GM12873 (cell line): Measurements from ENCODE around the gene SORBS2.

Experiments used
- TF ChIP-seq, protein P1 (sequence below): IDR thresholded peaks from 2 replicates; pipeline ENCODE4 v1.5.1; 2012; ENCODE audit warnings: low read depth, mild to moderate bottlenecking, moderate library complexity, low read length, control low read depth; ENCODE audit not compliant: insufficient read depth; ENCODE audit errors: missing control alignments

The SORBS2 gene

DNA sequence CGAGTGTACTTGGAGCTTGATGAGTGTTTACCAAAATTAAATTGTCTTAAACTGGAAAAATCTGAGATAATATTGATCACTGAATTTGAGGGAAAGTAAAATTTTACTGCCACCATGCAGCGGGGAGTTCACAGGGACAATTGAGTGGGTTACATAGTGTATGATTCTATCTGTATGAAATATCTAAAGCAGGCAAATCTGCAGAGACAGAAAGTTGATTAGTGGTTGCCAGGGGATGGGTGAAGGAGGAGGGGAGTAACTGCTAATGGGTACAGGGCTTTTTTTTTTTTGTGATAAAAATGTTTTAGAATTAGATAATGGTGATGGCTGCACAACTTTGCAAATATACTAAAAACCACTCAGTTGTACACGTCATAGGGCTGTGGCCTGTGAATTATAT, 241.3 kb downstream of the SORBS2 start:
- TF ChIP-seq, protein P1, sequence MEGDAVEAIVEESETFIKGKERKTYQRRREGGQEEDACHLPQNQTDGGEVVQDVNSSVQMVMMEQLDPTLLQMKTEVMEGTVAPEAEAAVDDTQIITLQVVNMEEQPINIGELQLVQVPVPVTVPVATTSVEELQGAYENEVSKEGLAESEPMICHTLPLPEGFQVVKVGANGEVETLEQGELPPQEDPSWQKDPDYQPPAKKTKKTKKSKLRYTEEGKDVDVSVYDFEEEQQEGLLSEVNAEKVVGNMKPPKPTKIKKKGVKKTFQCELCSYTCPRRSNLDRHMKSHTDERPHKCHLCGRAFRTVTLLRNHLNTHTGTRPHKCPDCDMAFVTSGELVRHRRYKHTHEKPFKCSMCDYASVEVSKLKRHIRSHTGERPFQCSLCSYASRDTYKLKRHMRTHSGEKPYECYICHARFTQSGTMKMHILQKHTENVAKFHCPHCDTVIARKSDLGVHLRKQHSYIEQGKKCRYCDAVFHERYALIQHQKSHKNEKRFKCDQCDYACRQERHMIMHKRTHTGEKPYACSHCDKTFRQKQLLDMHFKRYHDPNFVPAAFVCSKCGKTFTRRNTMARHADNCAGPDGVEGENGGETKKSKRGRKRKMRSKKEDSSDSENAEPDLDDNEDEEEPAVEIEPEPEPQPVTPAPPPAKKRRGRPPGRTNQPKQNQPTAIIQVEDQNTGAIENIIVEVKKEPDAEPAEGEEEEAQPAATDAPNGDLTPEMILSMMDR: no peak

DNA sequence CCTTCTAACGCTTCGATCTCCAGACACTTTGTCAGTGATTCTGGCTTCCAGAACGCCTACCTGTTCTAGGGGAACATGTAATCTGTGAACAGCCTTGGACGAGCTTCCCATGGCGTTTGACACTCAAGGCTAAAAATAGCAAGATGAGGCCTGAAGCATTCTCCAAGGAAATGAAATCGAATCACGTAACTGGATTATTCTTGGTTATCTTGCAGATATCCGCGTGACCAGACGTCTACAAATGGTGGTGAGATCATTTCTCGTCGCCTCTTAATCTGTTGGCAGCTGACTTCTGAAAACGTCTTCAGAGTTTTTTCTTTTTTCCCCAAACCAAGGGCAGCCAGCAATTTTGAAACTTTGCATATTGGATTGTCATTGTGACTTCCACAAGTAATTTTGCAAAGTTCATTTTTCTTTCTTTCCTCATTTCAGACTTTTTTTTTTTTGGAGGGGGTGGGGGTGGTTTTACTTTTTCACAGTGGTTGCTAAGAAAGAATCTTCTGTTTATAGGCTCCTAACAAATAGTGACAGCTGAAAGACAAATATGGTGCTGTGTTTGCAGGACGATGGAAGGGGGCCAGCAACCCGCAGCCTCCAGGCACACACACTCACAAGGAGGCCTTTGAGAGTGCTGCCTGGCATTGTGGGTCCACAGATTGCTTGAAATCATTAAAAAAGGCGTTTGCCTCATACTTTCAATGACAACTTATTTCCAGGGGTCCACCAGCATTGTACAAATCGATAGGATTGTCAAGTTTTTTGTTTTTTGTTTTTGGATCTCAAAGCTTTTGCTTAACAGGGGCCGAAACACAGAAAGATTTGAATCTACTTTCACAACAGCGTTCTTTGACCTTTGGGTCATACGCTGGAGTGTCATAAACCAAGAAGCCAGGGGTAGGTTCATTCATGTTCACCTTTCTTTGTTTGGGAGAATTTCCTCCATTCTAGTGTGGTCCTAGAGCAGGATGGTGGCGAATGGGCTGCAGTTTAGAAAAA, 244.3 kb downstream of the SORBS2 start:
- TF ChIP-seq, protein P1: no peak

DNA sequence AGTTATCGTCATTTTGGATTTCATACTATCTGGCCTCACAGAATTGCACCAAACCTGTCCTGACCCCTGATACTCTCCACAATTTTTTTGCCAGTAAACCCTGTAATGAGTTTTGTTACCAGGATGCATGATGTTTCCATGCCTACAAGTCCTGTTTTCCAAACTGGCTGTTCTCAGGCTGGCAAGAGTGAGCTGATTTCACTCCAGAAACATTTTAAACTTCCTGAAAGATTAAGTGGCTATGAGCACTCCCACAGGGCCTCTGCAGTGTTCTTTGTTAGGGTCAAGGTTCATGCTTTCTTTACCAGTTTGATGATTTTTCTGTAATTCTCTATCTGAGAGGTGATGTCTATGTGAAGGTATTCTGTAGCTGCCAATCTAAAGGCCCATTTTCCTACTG, 245.0 kb downstream of the SORBS2 start:
- TF ChIP-seq, protein P1: no peak

DNA sequence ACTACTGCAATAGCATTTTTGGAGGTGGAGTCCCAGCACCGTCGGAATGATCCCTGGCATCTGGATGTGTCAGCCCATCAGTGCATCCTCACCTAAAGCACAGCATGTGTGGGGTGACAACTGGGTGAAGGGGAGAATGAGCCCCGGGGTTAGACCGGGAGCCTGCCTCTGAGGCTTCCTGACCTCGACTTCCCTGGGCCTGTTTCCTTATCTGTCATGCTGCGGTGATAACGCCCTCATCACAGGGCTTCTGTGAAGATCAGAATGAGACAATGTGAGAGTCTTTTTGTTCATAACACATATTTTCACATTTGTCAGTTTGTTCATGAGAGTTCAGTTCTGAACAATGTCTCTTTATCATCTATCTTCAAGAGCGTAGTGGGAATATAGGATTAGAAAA, 245.6 kb downstream of the SORBS2 start:
- TF ChIP-seq, protein P1: no peak

DNA sequence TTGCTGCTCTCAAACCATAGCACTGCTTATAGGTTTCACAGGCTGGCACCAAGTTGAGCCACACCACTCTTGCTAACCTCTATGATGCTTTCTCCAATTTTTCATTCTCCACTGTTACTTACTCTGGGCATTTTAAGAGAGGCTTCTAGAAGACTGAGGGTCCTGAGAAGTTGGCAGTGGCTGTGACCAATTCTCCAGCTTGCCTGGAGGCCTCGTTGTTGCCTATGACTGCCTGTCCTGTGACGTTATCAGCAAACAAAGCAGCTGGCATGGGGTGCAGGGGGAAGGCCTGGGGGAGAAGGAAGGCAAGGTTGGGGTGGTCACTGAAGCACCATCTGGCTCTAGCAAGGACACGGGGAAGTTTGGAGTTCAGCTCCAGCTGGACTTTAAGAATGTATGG, 246.3 kb downstream of the SORBS2 start:
- TF ChIP-seq, protein P1: no peak

DNA sequence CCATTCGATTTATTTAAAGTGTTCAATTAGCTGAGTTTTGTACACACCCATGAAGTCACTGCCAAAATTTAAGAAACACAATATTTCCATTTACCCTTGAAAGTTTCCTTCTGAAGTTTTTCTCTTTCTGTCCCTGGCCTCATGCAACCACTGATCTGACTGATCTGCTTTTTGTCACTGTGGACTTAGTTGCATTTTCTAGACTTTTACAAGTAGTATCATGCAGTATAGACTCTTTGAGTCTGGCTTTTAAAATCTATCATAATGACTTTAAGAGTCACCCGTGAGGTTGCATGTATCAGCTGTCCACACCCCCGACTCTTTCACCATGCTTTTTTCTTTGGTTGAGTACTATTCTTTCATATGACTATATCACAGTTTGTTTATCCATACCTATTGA, 247.6 kb downstream of the SORBS2 start:
- TF ChIP-seq, protein P1: no peak

DNA sequence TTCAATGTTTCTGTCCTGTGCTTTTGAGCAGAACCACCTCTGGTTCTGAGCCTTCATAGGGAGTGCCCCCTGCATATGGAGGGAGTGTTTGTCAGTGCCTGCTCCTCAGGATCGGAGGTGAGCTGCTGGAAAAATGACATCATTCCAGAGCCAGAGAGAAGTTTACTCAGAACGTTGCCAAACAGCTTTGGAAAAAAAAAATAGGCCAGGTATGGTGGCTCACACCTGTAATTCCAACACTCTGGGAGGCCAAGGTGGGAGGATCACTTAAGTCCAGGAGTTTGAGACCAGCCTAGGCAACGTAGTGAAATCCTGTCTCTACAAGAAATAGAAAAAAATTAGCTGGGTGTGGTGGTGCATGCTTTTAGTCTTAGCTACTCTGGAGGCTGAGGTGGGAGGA, 249.5 kb downstream of the SORBS2 start:
- TF ChIP-seq, protein P1: no peak
